RWPE2 (cell line): ENCODE results near the gene CEP192.
"Not testable (repeated sequence)": the region's sequence is repeated elsewhere in the genome, so short reads cannot be mapped to it uniquely, and the experiment has no call there.

ENCODE experiments used
- ATAC-seq: fragments of 200-7000 bp; cut with Tn5 transposase; 3 replicates; pipeline ENCODE4 v1.9.1; 2021; ENCODE audit warnings: low read depth
- DNase-seq: peaks from one replicate; pipeline ENCODE4 v3.0.0-alpha.2; 2020; ENCODE audit warnings: low spot score
- H3K27ac ChIP-seq: fragments of 450-650 bp; 2 replicates; pipeline ENCODE4 v1.5.1; 2017; ENCODE audit warnings: mild to moderate bottlenecking; ENCODE audit not compliant: poor library complexity, severe bottlenecking
- H3K27me3 ChIP-seq: fragments of 250-450 bp; sonication (Bioruptor Pico); 2 replicates; pipeline ENCODE4 v1.5.1; 2021; ENCODE audit warnings: mild to moderate bottlenecking, moderate library complexity; ENCODE audit not compliant: insufficient read depth, poor library complexity, severe bottlenecking
- H3K36me3 ChIP-seq: fragments of 250-450 bp; sonication (Bioruptor Pico); 2 replicates; pipeline ENCODE4 v1.5.1; 2020; ENCODE audit warnings: low read depth, mild to moderate bottlenecking, moderate library complexity
- H3K4me1 ChIP-seq: fragments of 250-450 bp; sonication (Bioruptor Pico); 2 replicates; pipeline ENCODE4 v1.5.1; 2021; ENCODE audit warnings: mild to moderate bottlenecking, moderate library complexity; ENCODE audit not compliant: insufficient read depth, poor library complexity, severe bottlenecking
- H3K4me3 ChIP-seq: fragments of 250-450 bp; sonication (Bioruptor Pico); 2 replicates; pipeline ENCODE4 v1.5.1; 2021; ENCODE audit warnings: mild to moderate bottlenecking, moderate library complexity; ENCODE audit not compliant: severe bottlenecking
- H3K9me3 ChIP-seq: fragments of 250-450 bp; sonication (Bioruptor Pico); 2 replicates; pipeline ENCODE4 v1.5.1; 2021; ENCODE audit warnings: mild to moderate bottlenecking, moderate library complexity; ENCODE audit not compliant: severe bottlenecking
- TF ChIP-seq, protein P1 (sequence below): fragments of 450-650 bp; IDR thresholded peaks from one replicate; pipeline ENCODE4 v1.5.1; 2017; ENCODE audit warnings: mild to moderate bottlenecking, moderate library complexity; ENCODE audit not compliant: poor library complexity, severe bottlenecking

The CEP192 gene

DNA sequence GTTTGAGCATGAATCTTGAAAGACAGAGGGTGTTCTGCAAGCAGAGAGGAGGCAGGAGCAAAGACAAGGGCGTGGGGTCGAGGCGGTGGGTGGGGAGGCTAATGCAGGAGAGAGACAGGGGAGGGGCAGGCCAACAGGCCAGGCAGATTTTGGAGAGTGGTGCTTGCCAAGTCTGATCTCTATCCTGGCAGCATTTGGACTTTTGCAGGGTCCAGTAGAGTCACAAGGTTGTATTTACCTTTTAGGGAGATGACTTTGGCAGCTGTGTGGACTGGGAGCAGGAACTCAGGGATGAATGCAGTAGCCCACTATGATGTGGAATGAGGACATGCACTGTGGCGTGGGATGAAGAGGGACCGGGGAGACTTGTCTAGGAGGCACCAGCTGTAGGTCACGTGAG is 15.7 kb upstream of the CEP192 start:
- H3K27me3 ChIP-seq = no peaks in the 10 kb centered on the region
- ATAC-seq = no peak
- no peak for DNase-seq
- no peaks in the 10 kb centered on the region for H3K9me3 ChIP-seq
- TF ChIP-seq, protein P1, sequence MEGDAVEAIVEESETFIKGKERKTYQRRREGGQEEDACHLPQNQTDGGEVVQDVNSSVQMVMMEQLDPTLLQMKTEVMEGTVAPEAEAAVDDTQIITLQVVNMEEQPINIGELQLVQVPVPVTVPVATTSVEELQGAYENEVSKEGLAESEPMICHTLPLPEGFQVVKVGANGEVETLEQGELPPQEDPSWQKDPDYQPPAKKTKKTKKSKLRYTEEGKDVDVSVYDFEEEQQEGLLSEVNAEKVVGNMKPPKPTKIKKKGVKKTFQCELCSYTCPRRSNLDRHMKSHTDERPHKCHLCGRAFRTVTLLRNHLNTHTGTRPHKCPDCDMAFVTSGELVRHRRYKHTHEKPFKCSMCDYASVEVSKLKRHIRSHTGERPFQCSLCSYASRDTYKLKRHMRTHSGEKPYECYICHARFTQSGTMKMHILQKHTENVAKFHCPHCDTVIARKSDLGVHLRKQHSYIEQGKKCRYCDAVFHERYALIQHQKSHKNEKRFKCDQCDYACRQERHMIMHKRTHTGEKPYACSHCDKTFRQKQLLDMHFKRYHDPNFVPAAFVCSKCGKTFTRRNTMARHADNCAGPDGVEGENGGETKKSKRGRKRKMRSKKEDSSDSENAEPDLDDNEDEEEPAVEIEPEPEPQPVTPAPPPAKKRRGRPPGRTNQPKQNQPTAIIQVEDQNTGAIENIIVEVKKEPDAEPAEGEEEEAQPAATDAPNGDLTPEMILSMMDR = no peak
- H3K4me3 ChIP-seq = no peak overlapping the region
- no peaks in the 10 kb centered on the region for H3K4me1 ChIP-seq
- H3K27ac ChIP-seq = no peak overlapping the region
- H3K36me3 ChIP-seq = peaks cover 70% of the 10 kb centered on the region

DNA sequence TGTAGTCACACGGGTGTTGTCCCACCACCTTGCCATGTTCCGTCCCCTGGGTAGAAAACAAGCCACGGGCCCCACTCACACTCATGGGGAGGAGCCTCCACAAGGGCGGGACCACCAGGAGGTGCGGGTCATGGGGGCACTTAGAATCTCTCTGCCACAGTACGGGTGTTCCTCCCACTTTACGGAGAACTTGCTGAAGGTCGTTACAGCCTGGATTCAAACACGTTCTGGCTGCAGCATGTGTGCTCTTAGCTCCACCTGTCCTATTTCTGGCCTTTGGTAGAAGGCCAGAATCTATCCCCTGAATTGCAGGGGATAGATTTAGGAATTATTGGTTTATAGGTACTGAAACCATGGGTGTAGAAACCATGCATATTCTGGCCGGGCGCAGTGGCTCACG is 14.9 kb upstream of the CEP192 start:
- ATAC-seq (no peak), DNase-seq (no peak)
- TF ChIP-seq, protein P1 = no peak
- Histone ChIP-seq H3K27ac (peak overlapping the region; percentile 28), H3K4me3 (no peak overlapping the region), H3K9me3 (no peaks in the 10 kb centered on the region), H3K36me3 (peaks cover 64% of the 10 kb centered on the region), H3K27me3 (no peaks in the 10 kb centered on the region), H3K4me1 (no peaks in the 10 kb centered on the region)

DNA sequence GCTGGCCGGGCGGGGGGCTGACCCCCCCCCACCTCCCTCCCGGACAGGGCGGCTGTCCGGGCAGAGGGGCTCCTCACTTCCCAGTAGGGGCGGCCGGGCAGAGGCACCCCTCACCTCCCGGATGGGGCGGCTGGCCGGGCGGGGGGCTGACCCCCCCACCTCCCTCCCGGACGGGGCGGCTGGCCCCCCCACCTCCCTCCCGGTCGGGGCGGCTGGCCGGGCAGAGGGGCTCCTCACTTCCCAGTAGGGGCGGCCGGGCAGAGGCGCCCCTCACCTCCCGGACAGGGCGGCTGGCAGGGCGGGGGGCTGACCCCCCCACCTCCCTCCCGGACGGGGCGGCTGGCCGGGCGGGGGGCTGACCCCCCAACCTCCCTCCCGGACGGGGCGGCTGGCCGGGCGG is 11.1 kb upstream of the CEP192 start:
- not testable (repeated sequence) for H3K27me3 ChIP-seq, H3K9me3 ChIP-seq, H3K4me3 ChIP-seq, DNase-seq, H3K4me1 ChIP-seq, H3K27ac ChIP-seq, ATAC-seq
- H3K36me3 ChIP-seq = peaks cover 64% of the 10 kb centered on the region

DNA sequence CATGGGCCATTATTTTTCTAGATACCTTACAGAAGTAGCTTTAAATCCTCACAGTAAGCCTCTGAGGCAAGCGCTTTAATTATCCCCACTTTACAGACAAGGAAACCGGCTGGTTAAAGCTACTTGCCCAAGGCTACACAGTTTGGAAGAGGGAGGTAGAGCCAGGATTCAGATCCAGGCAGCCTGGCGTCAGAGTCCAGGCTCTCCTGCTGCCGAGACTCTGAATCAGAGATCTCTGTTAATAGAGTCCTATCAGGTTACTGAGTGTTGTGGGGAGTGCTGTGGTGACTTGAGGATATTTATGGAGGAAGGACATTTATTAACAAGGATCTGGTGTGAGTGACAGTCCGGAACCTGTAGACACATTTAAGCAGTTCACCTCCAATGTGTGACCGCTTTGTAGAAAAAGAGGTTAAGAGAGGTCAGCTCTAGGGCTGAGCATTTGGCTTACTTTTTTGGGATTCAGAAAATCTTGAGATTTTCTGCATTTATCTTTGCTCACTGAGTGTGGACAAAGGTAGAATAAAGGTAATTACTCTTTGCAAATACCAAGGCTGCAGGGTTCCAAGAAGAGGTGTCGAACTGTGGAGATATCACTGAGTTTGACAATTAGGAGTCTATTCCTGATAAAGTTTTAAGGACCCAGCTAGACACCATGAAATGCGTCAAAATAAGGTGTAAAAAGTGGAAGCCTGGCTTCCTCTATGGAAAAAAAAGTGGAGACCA is 1.6 kb upstream of the CEP192 start:
- DNase-seq (no peak), ATAC-seq (no peak)
- H3K9me3 ChIP-seq = no peaks in the 10 kb centered on the region
- TF ChIP-seq, protein P1 = no peak
- H3K36me3 ChIP-seq = peaks cover 13% of the 10 kb centered on the region
- H3K27me3 ChIP-seq = no peaks in the 10 kb centered on the region
- H3K4me3 ChIP-seq = no peak overlapping the region
- H3K4me1 ChIP-seq = no peaks in the 10 kb centered on the region
- peak overlapping the region; percentile 79 for H3K27ac ChIP-seq

DNA sequence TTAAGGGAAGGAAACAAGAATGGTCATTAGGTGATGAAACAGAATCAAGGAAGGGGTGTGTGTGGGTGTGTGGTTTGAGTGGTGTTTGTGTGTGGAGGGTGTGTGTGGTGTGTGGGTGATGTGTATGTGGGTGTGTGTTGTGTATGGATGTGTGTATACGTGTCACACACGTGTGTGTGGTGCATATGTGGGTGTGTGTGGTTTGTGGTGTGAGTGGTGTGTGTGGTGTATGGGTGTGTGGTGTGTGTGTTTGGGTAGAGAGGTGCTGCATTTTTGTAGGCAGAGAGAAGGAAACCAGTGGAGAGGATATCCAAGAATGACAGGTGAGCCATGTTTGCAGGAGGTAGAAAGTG is 1.1 kb upstream of the CEP192 start:
- ATAC-seq (no peak), DNase-seq (no peak)
- Histone ChIP-seq H3K27me3 (no peaks in the 10 kb centered on the region), H3K4me3 (peak overlapping the region; percentile 85), H3K27ac (peak overlapping the region; percentile 79), H3K36me3 (peaks cover 8% of the 10 kb centered on the region; the same call in 1 of the 2 replicates), H3K9me3 (no peaks in the 10 kb centered on the region), H3K4me1 (no peaks in the 10 kb centered on the region)
- TF ChIP-seq, protein P1 = no peak
